ENCODE measurements around the gene MNT.

The MNT gene

GRCh38 chr17:2415081-2415480 is 14.2 kb upstream of the MNT start:
- DNase-seq = no peak

GRCh38 chr17:2414446-2415064 is 13.7 kb upstream of the MNT start:
- DNase-seq = peak in 1 of 4 experiments; percentile 28

- no peak for DNase-seq
Measured at GRCh38 chr17:2412561-2413021, 11.7 kb upstream of the MNT start.

- no peak for DNase-seq
Measured at GRCh38 chr17:2410951-2411350, 10.1 kb upstream of the MNT start.

GRCh38 chr17:2406903-2407790 is 6.3 kb upstream of the MNT start:
- peak; percentile 67 to 86 (median 76) for DNase-seq

- DNase-seq = peak in 3 of 4 experiments; percentile 24 to 40 (median 29)
Measured at GRCh38 chr17:2406271-2406902, 5.5 kb upstream of the MNT start.

- peak; percentile 42 to 76 (median 67) for DNase-seq
Measured at GRCh38 chr17:2405247-2405926, 4.5 kb upstream of the MNT start.

- no peak for DNase-seq
Measured at GRCh38 chr17:2403044-2403443, 2.2 kb upstream of the MNT start.

- no peak for DNase-seq
Measured at GRCh38 chr17:2402544-2402943, 1.7 kb upstream of the MNT start.

GRCh38 chr17:2401426-2402221 is 764 bp upstream of the MNT start:
- DNase-seq = peak; percentile 99 to 100 (median 100)

GRCh38 chr17:2400474-2400866 is 390 bp downstream of the MNT start:
- DNase-seq = peak; percentile 88 to 94 (median 92)

GRCh38 chr17:2399572-2400473 is 1.0 kb downstream of the MNT start:
- DNase-seq = peak; percentile 99 to 100 (median 99)

- DNase-seq = peak; percentile 84 to 91 (median 88)
Measured at GRCh38 chr17:2398655-2399571, 1.9 kb downstream of the MNT start.

GRCh38 chr17:2398182-2398581 is 2.7 kb downstream of the MNT start:
- peak in 1 of 4 experiments; percentile 22 for DNase-seq

GRCh38 chr17:2397247-2398171 is 3.4 kb downstream of the MNT start:
- DNase-seq = no peak

GRCh38 chr17:2396568-2397246 is 4.2 kb downstream of the MNT start:
- DNase-seq = peak; percentile 97 to 99 (median 98)

- DNase-seq = no peak
Measured at GRCh38 chr17:2396192-2396567, 4.7 kb downstream of the MNT start.
